H1 (cell line): ENCODE data around the gene ARHGAP12. TPM values are rescaled to one million over a fixed set of nuclear protein-coding genes. Genes with fewer than 3 reads are reported as not detected.
A peak's percentile ranks its signal among the peaks of the same experiment; 100 is the strongest.

Experiments
- CTCF ChIA-PET: fragments of 300-600 bp; sonication (Branson Sonifier 250); formaldehyde crosslinking; loops from one replicate; lab custom pipeline; 2021; ENCODE audit not compliant: partially characterized antibody; lab: Charles Lee
- POLR2A ChIA-PET: fragments of 300-600 bp; sonication (Branson Sonifier 250); formaldehyde crosslinking; loops from one replicate; lab custom pipeline; 2021; ENCODE audit warnings: inconsistent platforms; ENCODE audit not compliant: partially characterized antibody; lab: Charles Lee
- DNase-seq, 2 experiments: peaks; one replicate each; pipeline versions ENCODE4 v3.0.0 to v3.0.0-alpha.2; 2010 to 2022; ENCODE audit warnings: low spot score in 2 of 2, low read depth in 1 of 2, mixed read lengths in 1 of 2
- FAIRE-seq: peaks from 2 replicates; lab custom pipeline; 2011; peaks lifted over from hg19 to GRCh38; lab: Jason Lieb, UNC
- H2AFZ ChIP-seq: 2 replicates; pipeline ENCODE4 v1.8.1; 2012; ENCODE audit warnings: low read length, inconsistent platforms
- H2AK5ac ChIP-seq: 2 replicates; pipeline ENCODE4 v1.6.1; 2013; ENCODE audit warnings: low read depth, low read length
- H2BK120ac ChIP-seq: replicated peaks from 2 replicates; pipeline ENCODE3; 2013; ENCODE audit warnings: low read depth, low read length, inconsistent platforms
- H2BK12ac ChIP-seq: 2 replicates; pipeline ENCODE4 v1.6.1; 2013; ENCODE audit warnings: low read depth, low read length
- H2BK15ac ChIP-seq: 2 replicates; pipeline ENCODE4 v1.6.1; 2013; ENCODE audit warnings: low read length
- H2BK20ac ChIP-seq: 2 replicates; pipeline ENCODE4 v1.6.1; 2013; ENCODE audit warnings: low read length
- H2BK5ac ChIP-seq: 2 replicates; pipeline ENCODE4 v1.6.1; 2013; ENCODE audit warnings: low read depth, low read length
- H3K14ac ChIP-seq: 2 replicates; pipeline ENCODE4 v1.6.1; 2013; ENCODE audit warnings: inconsistent platforms; ENCODE audit not compliant: insufficient read length
- H3K18ac ChIP-seq: 2 replicates; pipeline ENCODE4 v1.6.1; 2013; ENCODE audit warnings: low read length; ENCODE audit errors: extremely low read depth
- H3K23ac ChIP-seq: 2 replicates; pipeline ENCODE4 v1.6.1; 2013; ENCODE audit warnings: inconsistent platforms; ENCODE audit not compliant: insufficient read length
- H3K23me2 ChIP-seq: 2 replicates; pipeline ENCODE4 v1.6.1; 2013; ENCODE audit warnings: low read depth, low read length
- H3K27ac ChIP-seq: 2 replicates; pipeline ENCODE4 v1.6.1; 2011; ENCODE audit warnings: low read depth, low read length, inconsistent platforms
- H3K27me3 ChIP-seq, 4 experiments: replicated peaks in 1 of 4; 1 replicate in 1 of 4; 2 replicates in 3 of 4; pipeline versions ENCODE4 v1.6.1 to v1.8.1; 2011 to 2013; ENCODE audit warnings: low read length in 3 of 4, mild to moderate bottlenecking in 3 of 4, inconsistent platforms in 2 of 4, mixed read lengths in 2 of 4, moderate library complexity in 1 of 4; ENCODE audit not compliant: control insufficient read depth in 3 of 4, insufficient read depth in 3 of 4; ENCODE audit errors: extremely low read depth in 1 of 4
- H3K36me3 ChIP-seq, 4 experiments: 2 replicates each; pipeline versions ENCODE4 v1.6.1 to v1.8.1; 2011 to 2013; ENCODE audit warnings: mild to moderate bottlenecking in 4 of 4, low read length in 3 of 4, moderate library complexity in 2 of 4, control low read depth in 1 of 4, inconsistent platforms in 1 of 4; ENCODE audit not compliant: insufficient read depth in 4 of 4, control insufficient read depth in 2 of 4
- H3K4ac ChIP-seq: replicated peaks from 2 replicates; pipeline ENCODE3; 2013; ENCODE audit warnings: low read length, low read depth, mixed read lengths, inconsistent platforms; ENCODE audit not compliant: insufficient read length
- H3K4me1 ChIP-seq, 4 experiments: replicated peaks in 1 of 4; 1 replicate in 1 of 4; 2 replicates in 3 of 4; pipeline versions ENCODE4 v1.6.1 to v1.8.1; 2011 to 2013; ENCODE audit warnings: low read length in 3 of 4, inconsistent platforms in 2 of 4, mixed read lengths in 1 of 4; ENCODE audit not compliant: insufficient read depth in 4 of 4, control insufficient read depth in 3 of 4
- H3K4me2 ChIP-seq, 2 experiments: 2 replicates each; pipeline versions ENCODE4 v1.6.1 to v1.8.1; 2011 to 2013; ENCODE audit warnings: low read depth in 2 of 2, low read length in 2 of 2, control low read depth in 1 of 2, inconsistent platforms in 1 of 2, mild to moderate bottlenecking in 1 of 2; ENCODE audit not compliant: insufficient read depth in 1 of 2
- H3K4me3 ChIP-seq, 4 experiments: fragments of 200-600, 300-600 bp in 1 of 4; sonication (generic), shearing (Covaris generic), sonication (Bioruptor Twin) in 1 of 4; 2 replicates each; pipeline versions ENCODE4 v1.5.1 to v1.8.1; 2011 to 2016; ENCODE audit warnings: low read length in 4 of 4, low read depth in 3 of 4, control low read depth in 2 of 4, inconsistent platforms in 2 of 4, mild to moderate bottlenecking in 2 of 4, mixed read lengths in 1 of 4, moderate library complexity in 1 of 4; ENCODE audit not compliant: insufficient read depth in 2 of 4; ENCODE audit errors: extremely low read depth in 1 of 4
- H3K56ac ChIP-seq: replicated peaks from 2 replicates; pipeline ENCODE3; 2013; ENCODE audit warnings: low read depth, mild to moderate bottlenecking, mixed read lengths, low read length, inconsistent platforms; ENCODE audit not compliant: insufficient read length
- H3K79me1 ChIP-seq: 2 replicates; pipeline ENCODE4 v1.6.1; 2013; ENCODE audit warnings: low read depth, low read length, control low read depth
- H3K79me2 ChIP-seq, 2 experiments: 2 replicates each; pipeline versions ENCODE4 v1.6.1 to v1.8.1; 2012 to 2013; ENCODE audit warnings: low read length in 2 of 2, mild to moderate bottlenecking in 2 of 2, inconsistent platforms in 1 of 2; ENCODE audit not compliant: insufficient read depth in 2 of 2, control insufficient read depth in 1 of 2
- H3K9ac ChIP-seq, 4 experiments: replicated peaks in 1 of 4; 1 replicate in 1 of 4; 2 replicates in 3 of 4; pipeline versions ENCODE4 v1.6.1 to v1.8.1; 2011 to 2013; ENCODE audit warnings: low read depth in 3 of 4, low read length in 3 of 4, control low read depth in 2 of 4, mild to moderate bottlenecking in 2 of 4, moderate library complexity in 2 of 4, inconsistent platforms in 1 of 4; ENCODE audit errors: extremely low read depth in 1 of 4
- H3K9me3 ChIP-seq, 2 experiments: 2 replicates each; pipeline versions ENCODE4 v1.6.1 to v1.8.1; 2012 to 2013; ENCODE audit warnings: mild to moderate bottlenecking in 2 of 2, moderate library complexity in 2 of 2, control low read depth in 1 of 2, inconsistent platforms in 1 of 2, low read depth in 1 of 2, low read length in 1 of 2, mixed read lengths in 1 of 2; ENCODE audit not compliant: insufficient read depth in 2 of 2
- H4K20me1 ChIP-seq, 2 experiments: replicated peaks in 1 of 2; 2 replicates each; pipeline versions ENCODE3 to v1.8.1; 2011 to 2013; ENCODE audit warnings: inconsistent platforms in 2 of 2, low read length in 2 of 2, mild to moderate bottlenecking in 1 of 2; ENCODE audit not compliant: insufficient read depth in 2 of 2, control insufficient read depth in 1 of 2
- H4K5ac ChIP-seq: 2 replicates; pipeline ENCODE4 v1.6.1; 2013; ENCODE audit warnings: low read length, low read depth, mixed read lengths, inconsistent platforms; ENCODE audit not compliant: insufficient read length
- H4K8ac ChIP-seq: 2 replicates; pipeline ENCODE4 v1.8.0; 2013; ENCODE audit warnings: mild to moderate bottlenecking, moderate library complexity, low read length, inconsistent platforms; ENCODE audit not compliant: insufficient read depth; ENCODE audit errors: extremely low read depth
- H4K91ac ChIP-seq: replicated peaks from 2 replicates; pipeline ENCODE3; 2013; ENCODE audit warnings: low read length, mixed read lengths, inconsistent platforms; ENCODE audit not compliant: insufficient read length
- CEBPB ChIP-seq: IDR thresholded peaks from 2 replicates; pipeline ENCODE4 v1.6.1; 2012; ENCODE audit warnings: low read depth, low read length
- CHD1 ChIP-seq: IDR thresholded peaks from 2 replicates; pipeline ENCODE4 v1.6.1; 2012; ENCODE audit warnings: low read depth, low read length, improper control_type of control experiment
- WGBS, 2 experiments: shearing (Covaris generic) in 1 of 2; methylation state at CpG; one replicate each; pipeline versions ENCODE4 v1.1.6 to v1.1.7; 2013 to 2015; ENCODE audit warnings: low lambda C conversion rate in 2 of 2, mixed read lengths in 2 of 2, inconsistent platforms in 1 of 2, low coverage in 1 of 2, missing lambda C conversion rate in 1 of 2; ENCODE audit not compliant: insufficient replicate concordance in 2 of 2, insufficient coverage in 1 of 2, insufficient read length in 1 of 2; ENCODE audit errors: extremely low coverage in 1 of 2, missing lambda C conversion rate in 1 of 2; 5-methylcytosine and 5-hydroxymethylcytosine counted together
- polyA plus RNA-seq, 7 experiments: library from polyadenylated mRNA; depleted of rRNA in 3 of 7; stranded (reverse) in 5 of 7; unstranded in 2 of 7; fragments of >200 nt in 5 of 7; fragments of 200-250 nt in 2 of 7; gene quantifications; 1 replicate in 5 of 7; 2 replicates in 1 of 7; 4 replicates in 1 of 7; pipeline versions ENCODE4 v1.2.1 to v1.2.3, GENCODE V29; 2011 to 2013; ENCODE audit warnings: missing spikeins in 2 of 7, mixed read lengths in 2 of 7
- total RNA-seq: library from RNA; stranded (reverse); fragmentation: NEBNext Ultra II Directional; extraction: Animal tissue kit (Norgen Biotek cat#: 25700); gene quantifications from 2 replicates; pipeline ENCODE4 v1.2.1, GENCODE V29; 2021

ARHGAP12 gene
- total and polyA plus RNA-seq, 2 of the 8 experiments (the other 6 are each of a cell fraction or from before 2014, with no cell fraction given), result 10.1 to 39.0 TPM

DNA sequence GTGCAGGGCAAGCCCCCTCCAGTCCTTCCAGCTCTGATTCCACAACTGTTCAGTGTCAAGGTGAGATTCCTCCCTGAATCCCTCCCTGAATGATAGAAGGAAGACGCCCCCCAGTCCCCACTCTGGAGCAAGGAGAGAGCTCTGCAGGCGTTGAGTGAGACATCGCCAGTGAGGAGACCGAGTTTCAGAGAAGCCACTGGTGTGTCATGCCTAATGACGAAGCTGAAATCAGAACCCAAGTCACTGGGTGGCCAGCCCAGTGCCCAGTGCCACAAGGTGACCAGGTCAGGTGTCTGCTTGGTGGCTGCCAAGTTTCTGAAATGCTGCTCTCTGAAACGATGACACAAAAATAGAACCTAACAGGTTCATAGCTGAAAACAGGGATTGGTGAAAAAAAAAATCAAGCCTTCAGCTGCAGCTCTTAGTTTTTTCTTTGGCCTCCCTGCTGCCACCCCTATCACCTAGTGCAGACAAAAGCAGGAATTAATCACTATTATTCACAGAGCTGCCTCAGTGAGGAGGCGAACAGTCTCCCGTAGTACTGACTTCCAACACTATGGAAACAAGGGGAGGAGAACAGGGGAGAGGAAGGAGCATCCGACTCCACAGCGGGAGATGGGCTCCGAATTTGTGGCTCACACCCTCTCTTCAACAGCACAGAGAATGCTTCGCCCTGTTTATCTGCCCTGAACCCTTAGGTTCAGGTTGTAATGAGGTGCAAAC, 153.5 kb downstream of the ARHGAP12 start:
- POLR2A ChIA-PET, result interaction anchor here (0.6 to 1.6 kb wide), 4 partner anchors 15 to 72 kb away, joined by 3 to 6 read pairs (median 3); no protein-coding TSS in a partner anchor
- TF ChIP-seq CEBPB (no peak), CHD1 (no peak)

More for the DNA sequence above, 153.5 kb downstream of the ARHGAP12 start:
- peaks cover 3 to 8% (median 4%) of the 10 kb centered on the region in 4 experiments; a peak in 5 of 7 replicates for H3K4me1 ChIP-seq
- 89% methylated on average over 11 of the region's 12 CpGs; no CpG with 5 or more reads in 1 of the 2 experiments for WGBS, 2 experiments
- no peak overlapping the region for H2BK5ac ChIP-seq
- CTCF ChIA-PET, result interaction anchor here (0.6 to 1.6 kb wide), 12 partner anchors 9 to 278 kb away, joined by 3 to 9 read pairs (median 3); no protein-coding TSS in a partner anchor
- H4K5ac ChIP-seq, result no peak overlapping the region
- no peak overlapping the region for H3K27ac ChIP-seq
- H2AK5ac ChIP-seq, result no peak overlapping the region
- FAIRE-seq (no peak), DNase-seq (no peak)
- H3K4me2 ChIP-seq, result no peak overlapping the region
- H3K79me1 ChIP-seq, result no peaks in the 10 kb centered on the region
- no peak overlapping the region for H3K23ac ChIP-seq
- no peak overlapping the region for H3K14ac ChIP-seq
- peak overlapping the region; percentile 11; the same call in 1 of the 2 replicates for H4K8ac ChIP-seq
- no peak overlapping the region for H2BK15ac ChIP-seq
- H2AFZ ChIP-seq, result 0 out of 2 replicates have a peak overlapping the region, but pooled peaks have one; percentile 5
- H3K4ac ChIP-seq, result no peak overlapping the region
- no peaks in the 10 kb centered on the region for H3K36me3 ChIP-seq
- no peaks in the 10 kb centered on the region for H3K23me2 ChIP-seq
- H3K9me3 ChIP-seq, result peaks cover 3 to 6% of the 10 kb centered on the region in 2 experiments
- no peak overlapping the region for H3K56ac ChIP-seq
- H3K4me3 ChIP-seq, result no peak overlapping the region
- no peak overlapping the region for H2BK20ac ChIP-seq
- no peaks in the 10 kb centered on the region for H3K79me2 ChIP-seq
- H4K20me1 ChIP-seq, result no peaks in the 10 kb centered on the region
- H3K9ac ChIP-seq, result no peak overlapping the region
- H2BK120ac ChIP-seq, result no peak overlapping the region
- no peaks in the 10 kb centered on the region for H3K27me3 ChIP-seq
- H2BK12ac ChIP-seq, result no peak overlapping the region
- peak overlapping the region; percentile 46 for H4K91ac ChIP-seq
- no peak overlapping the region; the same call in 1 of the 2 replicates for H3K18ac ChIP-seq
